A549 (cell line): Measurements from ENCODE around the gene TPRN. TPM values are rescaled to one million over a fixed set of nuclear protein-coding genes. Genes with fewer than 3 reads are reported as not detected.
A peak's percentile ranks its signal among the peaks of the same experiment; 100 is the strongest.

ENCODE experiments used
- ATAC-seq, 2 experiments: fragments of 200-7000 bp in 1 of 2; fragments of >200 bp in 1 of 2; cut with Nextera tagmentation in 1 of 2; cut with Tn5 transposase in 1 of 2; 3 replicates each; pipeline versions ENCODE4 v1.8.0 to v1.9.1; 2018 to 2020; ENCODE audit warnings: mild to moderate bottlenecking in 1 of 2, moderate library complexity in 1 of 2
- CTCF ChIA-PET: fragments of 300-600 bp; sonication (Branson Sonifier 250); formaldehyde crosslinking; extraction: SDS; loops from one replicate; lab custom pipeline; 2021; ENCODE audit warnings: antibody characterized with exemption, inconsistent platforms; lab: Yijun Ruan, JAX
- POLR2A ChIA-PET: fragments of 350-600 bp; formaldehyde crosslinking; extraction: SDS; loops from one replicate; lab custom pipeline; 2021; ENCODE audit warnings: antibody characterized with exemption, inconsistent platforms; lab: Yijun Ruan, JAX
- DNase-seq, 2 experiments: peaks; one replicate each; pipeline versions ENCODE4 v3.0.0 to v3.0.0-alpha.2; 2011 to 2016; ENCODE audit warnings: low read depth in 1 of 2, low spot score in 1 of 2
- FAIRE-seq: peaks from 2 replicates; lab custom pipeline; 2011; peaks lifted over from hg19 to GRCh38; lab: Jason Lieb, UNC
- H3K27ac ChIP-seq, 2 experiments: fragments of >200 bp; sonication (Bioruptor Twin); formaldehyde crosslinking; 3 replicates each; pipeline ENCODE4 v1.5.1; 2016 to 2017
- H3K4me1 ChIP-seq: fragments of >200 bp; sonication (Bioruptor Twin); formaldehyde crosslinking; 3 replicates; pipeline ENCODE4 v1.6.1; 2016
- H3K4me2 ChIP-seq: fragments of >200 bp; sonication (Bioruptor Twin); formaldehyde crosslinking; 3 replicates; pipeline ENCODE4 v1.6.1; 2016
- H3K4me3 ChIP-seq: fragments of >200 bp; sonication (Bioruptor Twin); formaldehyde crosslinking; 3 replicates; pipeline ENCODE4 v1.5.1; 2016
- H3K9me3 ChIP-seq: fragments of >200 bp; sonication (Bioruptor Twin); formaldehyde crosslinking; 3 replicates; pipeline ENCODE4 v1.6.1; 2016
- CBX2 ChIP-seq: fragments of 200-600 bp; sonication (generic); IDR thresholded peaks from 2 replicates; pipeline ENCODE4 v1.6.1; 2016; ENCODE audit warnings: low read depth, mild to moderate bottlenecking, borderline replicate concordance
- CHD2 ChIP-seq: fragments of 150-350 bp; IDR thresholded peaks from 2 replicates; pipeline ENCODE4 v1.6.1; 2014; ENCODE audit warnings: low read length; ENCODE audit not compliant: partially characterized antibody
- EHF ChIP-seq: fragments of 250-450 bp; sonication (Bioruptor Pico); IDR thresholded peaks from 2 replicates; pipeline ENCODE4 v1.5.0; 2020; ENCODE audit warnings: mild to moderate bottlenecking
- EHMT2 ChIP-seq: fragments of 200-600 bp; sonication (generic); IDR thresholded peaks from 2 replicates; pipeline ENCODE4 v1.6.1; 2016; ENCODE audit warnings: antibody characterized with exemption, low read depth, mild to moderate bottlenecking, moderate library complexity
- EP300 ChIP-seq, 2 experiments: fragments of >200 bp; sonication (Bioruptor Twin); formaldehyde crosslinking; IDR thresholded peaks; 2 replicates in 1 of 2; 3 replicates in 1 of 2; pipeline ENCODE4 v1.6.1; 2016 to 2017
- FOSL2 ChIP-seq, 2 experiments: fragments of 450-650 bp in 1 of 2; fragments of >200 bp in 1 of 2; sonication (Bioruptor Twin) in 1 of 2; formaldehyde crosslinking; IDR thresholded peaks; 2 replicates each; pipeline versions ENCODE4 v1.5.0 to v1.6.1; 2016 to 2020; ENCODE audit warnings: mild to moderate bottlenecking in 1 of 2, moderate library complexity in 1 of 2
- FOXS1 ChIP-seq: fragments of 250-450 bp; sonication (Bioruptor Pico); IDR thresholded peaks from 2 replicates; pipeline ENCODE4 v1.5.0; 2020; ENCODE audit warnings: mild to moderate bottlenecking, moderate library complexity
- GATA3 ChIP-seq: IDR thresholded peaks from 2 replicates; pipeline ENCODE4 v1.6.1; 2012; ENCODE audit warnings: borderline replicate concordance
- HDAC2 ChIP-seq: fragments of 200-600 bp; sonication (generic); IDR thresholded peaks from 2 replicates; pipeline ENCODE4 v1.6.1; 2016
- HOXB5 ChIP-seq: fragments of 250-450 bp; sonication (Bioruptor Pico); IDR thresholded peaks from 2 replicates; pipeline ENCODE4 v1.5.0; 2020; ENCODE audit warnings: mild to moderate bottlenecking, moderate library complexity
- JUN ChIP-seq, 2 experiments: fragments of >200 bp; sonication (Bioruptor Twin); formaldehyde crosslinking; IDR thresholded peaks; 2 replicates in 1 of 2; 3 replicates in 1 of 2; pipeline ENCODE4 v1.6.1; 2016 to 2017
- KDM1A ChIP-seq: fragments of 200-600 bp; sonication (generic); IDR thresholded peaks from 2 replicates; pipeline ENCODE4 v1.6.1; 2016; ENCODE audit warnings: low read depth, mild to moderate bottlenecking
- MAFK ChIP-seq: fragments of 450-650 bp; IDR thresholded peaks from 2 replicates; pipeline ENCODE4 v1.6.1; 2014; ENCODE audit not compliant: partially characterized antibody
- MYC ChIP-seq: IDR thresholded peaks from 2 replicates; pipeline ENCODE4 v1.6.1; 2012; ENCODE audit warnings: mild to moderate bottlenecking, inconsistent platforms, low read length, improper control_type of control experiment, borderline replicate concordance
- NPAS2 ChIP-seq: fragments of 250-450 bp; sonication (Bioruptor Pico); IDR thresholded peaks from 2 replicates; pipeline ENCODE4 v1.8.0; 2022; ENCODE audit warnings: mild to moderate bottlenecking, moderate library complexity, borderline replicate concordance
- PHF8 ChIP-seq: fragments of 200-600 bp; sonication (generic); IDR thresholded peaks from 2 replicates; pipeline ENCODE4 v1.6.1; 2016; ENCODE audit warnings: low read depth, mild to moderate bottlenecking, antibody characterized with exemption, moderate library complexity, borderline replicate concordance
- RAD21 ChIP-seq, 2 experiments: fragments of >200 bp in 1 of 2; sonication (Bioruptor Twin) in 1 of 2; formaldehyde crosslinking in 1 of 2; IDR thresholded peaks in 1 of 2; conservative IDR thresholded peaks in 1 of 2; 2 replicates in 1 of 2; 3 replicates in 1 of 2; pipeline ENCODE4 v1.6.1; 2012 to 2018; ENCODE audit warnings: inconsistent platforms in 1 of 2
- RARB ChIP-seq: fragments of 250-450 bp; sonication (Bioruptor Pico); IDR thresholded peaks from 2 replicates; pipeline ENCODE4 v1.8.0; 2021; ENCODE audit warnings: mild to moderate bottlenecking, moderate library complexity
- RCOR1 ChIP-seq: fragments of 150-350 bp; IDR thresholded peaks from 2 replicates; pipeline ENCODE4 v1.6.1; 2014; ENCODE audit warnings: antibody characterized with exemption, low read length, low read depth
- REST ChIP-seq: fragments of 200-600 bp; sonication (generic); IDR thresholded peaks from 2 replicates; pipeline ENCODE4 v1.6.1; 2016; ENCODE audit warnings: antibody characterized with exemption, mild to moderate bottlenecking, moderate library complexity
- RNF2 ChIP-seq: fragments of 200-600 bp; sonication (generic); IDR thresholded peaks from 2 replicates; pipeline ENCODE4 v1.6.1; 2016; ENCODE audit warnings: low read depth, mild to moderate bottlenecking, antibody characterized with exemption, moderate library complexity, borderline replicate concordance
- SMC3 ChIP-seq: fragments of >200 bp; sonication (Bioruptor Twin); formaldehyde crosslinking; IDR thresholded peaks from 3 replicates; pipeline ENCODE4 v1.6.1; 2018; ENCODE audit warnings: inconsistent platforms
- SREBF2 ChIP-seq: fragments of 450-650 bp; IDR thresholded peaks from 2 replicates; pipeline ENCODE4 v1.6.1; 2014; ENCODE audit warnings: mild to moderate bottlenecking, moderate library complexity
- ZFP36 ChIP-seq: fragments of 450-650 bp; IDR thresholded peaks from 2 replicates; pipeline ENCODE4 v1.6.1; 2014; ENCODE audit warnings: borderline replicate concordance; ENCODE audit not compliant: partially characterized antibody
- ZSCAN20 ChIP-seq: fragments of 250-450 bp; sonication (Bioruptor Pico); IDR thresholded peaks from 2 replicates; pipeline ENCODE4 v1.8.0; 2022; ENCODE audit warnings: mild to moderate bottlenecking, moderate library complexity
- WGBS: methylation state at CpG from one replicate; pipeline ENCODE4 v1.1.6; 2017; ENCODE audit errors: missing lambda C conversion rate; 5-methylcytosine and 5-hydroxymethylcytosine counted together
- polyA plus RNA-seq, 4 experiments: library from polyadenylated mRNA; depleted of rRNA in 3 of 4; stranded (reverse); fragments of >200 nt; fragmentation: RNase III in 1 of 4; extraction: RNeasy Plus Mini Kit Qiagen cat#74134 plus additional on column Dnase treatment in 1 of 4; gene quantifications; 2 replicates in 3 of 4; 3 replicates in 1 of 4; pipeline ENCODE4 v1.2.3, GENCODE V29; 2011 to 2017
- TF ChIP-seq, protein P1 (sequence below): fragments of 250-450 bp; sonication (Bioruptor Pico); IDR thresholded peaks from 2 replicates; pipeline ENCODE4 v1.5.0; 2021; ENCODE audit warnings: mild to moderate bottlenecking, moderate library complexity, borderline replicate concordance

Gene TPRN
- polyA plus RNA-seq, 2 of the 4 experiments (the other 2 are of a cell fraction), result 2.1 to 6.5 TPM

GRCh38 chr9:137233143-137233980 is 32.8 kb upstream of the TPRN start:
- no peaks in the 10 kb centered on the region for H3K9me3 ChIP-seq
- CTCF ChIA-PET, result interaction anchor here (0.6 to 8.6 kb wide), 7 partner anchors 10 to 205 kb away, joined by 3 to 71 read pairs (median 4); partner anchors contain the start of gene CYSRT1
- DNase-seq (no peak), FAIRE-seq (no peak), ATAC-seq (no peak)
- no peak overlapping the region for H3K4me2 ChIP-seq
- no peak overlapping the region for H3K4me3 ChIP-seq
- POLR2A ChIA-PET, result no interaction called here
- H3K27ac ChIP-seq, result peak overlapping the region in 1 of 2 experiments; percentile 44; a peak in 1 of 6 replicates
- TF ChIP-seq RCOR1, result no peak
- TF ChIP-seq, protein P1, sequence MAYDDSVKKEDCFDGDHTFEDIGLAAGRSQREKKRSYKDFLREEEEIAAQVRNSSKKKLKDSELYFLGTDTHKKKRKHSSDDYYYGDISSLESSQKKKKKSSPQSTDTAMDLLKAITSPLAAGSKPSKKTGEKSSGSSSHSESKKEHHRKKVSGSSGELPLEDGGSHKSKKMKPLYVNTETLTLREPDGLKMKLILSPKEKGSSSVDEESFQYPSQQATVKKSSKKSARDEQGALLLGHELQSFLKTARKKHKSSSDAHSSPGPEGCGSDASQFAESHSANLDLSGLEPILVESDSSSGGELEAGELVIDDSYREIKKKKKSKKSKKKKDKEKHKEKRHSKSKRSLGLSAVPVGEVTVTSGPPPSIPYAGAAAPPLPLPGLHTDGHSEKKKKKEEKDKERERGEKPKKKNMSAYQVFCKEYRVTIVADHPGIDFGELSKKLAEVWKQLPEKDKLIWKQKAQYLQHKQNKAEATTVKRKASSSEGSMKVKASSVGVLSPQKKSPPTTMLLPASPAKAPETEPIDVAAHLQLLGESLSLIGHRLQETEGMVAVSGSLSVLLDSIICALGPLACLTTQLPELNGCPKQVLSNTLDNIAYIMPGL, result no peak
- TF ChIP-seq SMC3, result no peak
- no peak for TF ChIP-seq RARB (CRISPR knock-in tag)
- TF ChIP-seq EHF (CRISPR knock-in tag), result no peak
- no peak for TF ChIP-seq ZSCAN20
- no peak for TF ChIP-seq HDAC2
- TF ChIP-seq KDM1A, result no peak
- no peak for TF ChIP-seq CBX2
- no peak for TF ChIP-seq GATA3
- no peak for TF ChIP-seq REST
- peaks cover 39% of the 10 kb centered on the region for H3K4me1 ChIP-seq
- WGBS, result 77% methylated on average over 31 of the region's 40 CpGs

DNA sequence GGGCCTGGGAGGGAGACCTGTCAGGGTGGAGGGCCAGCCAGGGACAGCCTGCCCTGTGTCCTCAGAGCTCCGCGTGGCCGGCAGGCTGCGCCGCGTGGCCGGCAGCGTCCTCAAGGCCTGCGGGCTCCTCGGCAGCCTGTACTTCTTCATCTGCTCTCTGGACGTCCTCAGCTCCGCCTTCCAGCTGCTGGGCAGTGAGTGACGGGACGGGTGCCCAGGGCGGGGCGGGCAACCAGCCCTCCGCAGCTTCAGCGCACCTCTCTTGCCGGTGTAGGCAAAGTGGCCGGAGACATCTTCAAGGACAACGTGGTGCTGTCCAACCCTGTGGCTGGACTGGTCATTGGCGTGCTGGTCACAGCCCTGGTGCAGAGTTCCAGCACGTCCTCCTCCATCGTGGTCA is 32.0 kb upstream of the TPRN start:
- WGBS, result 88% methylated on average over 14 of the region's 24 CpGs
- Histone ChIP-seq H3K4me2 (no peak overlapping the region), H3K4me3 (no peak overlapping the region), H3K27ac (no peak overlapping the region), H3K9me3 (no peaks in the 10 kb centered on the region), H3K4me1 (peaks cover 39% of the 10 kb centered on the region)
- ChIA-PET POLR2A (no interaction called here), CTCF (interaction anchor here (0.8 to 8.6 kb wide), 5 partner anchors 16 to 183 kb away, joined by 3 to 71 read pairs (median 4); a partner anchor contains a TSS)
- FAIRE-seq, result no peak
- DNase-seq, result no peak
- no peak for ATAC-seq
- no peak for TF ChIP-seq SREBF2
- no peak for TF ChIP-seq RAD21 (conservative IDR thresholded peaks at IDR 0.05 in 1 of 2, IDR thresholded peaks at IDR 0.05 in 1 of 2)
- no peak for TF ChIP-seq ZFP36
- no peak for TF ChIP-seq CHD2
- TF ChIP-seq PHF8, result no peak
- TF ChIP-seq HOXB5 (CRISPR knock-in tag), result no peak
- no peak for TF ChIP-seq FOSL2 (IDR thresholded peaks at IDR 0.05)
- no peak for TF ChIP-seq FOSL2 (CRISPR knock-in tag; IDR thresholded peaks at IDR 0.05)
- TF ChIP-seq CBX2, result no peak
- TF ChIP-seq ZSCAN20, result no peak
- no peak for TF ChIP-seq MYC
- no peak for TF ChIP-seq EHMT2
- TF ChIP-seq RNF2, result no peak
- TF ChIP-seq JUN (IDR thresholded peaks at IDR 0.05), result no peak
- TF ChIP-seq EP300 (IDR thresholded peaks at IDR 0.05), result no peak
- TF ChIP-seq NPAS2 (CRISPR knock-in tag), result no peak
- no peak for TF ChIP-seq MAFK
- no peak for TF ChIP-seq RARB (CRISPR knock-in tag)
- TF ChIP-seq FOXS1 (CRISPR knock-in tag), result no peak
